Measurements from ENCODE around the gene SERPINA1. TPM values are rescaled to one million over a fixed set of nuclear protein-coding genes. Genes with fewer than 3 reads are reported as not detected.

SERPINA1 gene
- total RNA-seq, 1 experiment from 2014 or later = not detected

GRCh38 chr14:94365624-94366023 is 22.8 kb downstream of the SERPINA1 start:
- Histone ChIP-seq H2AFZ (ENCODE audit: low read length) (no peak overlapping the region), H2BK20ac (ENCODE audit: low read depth, low read length, poor library complexity, severe bottlenecking) (no peak overlapping the region), H3K14ac (ENCODE audit: insufficient read depth, low read length) (no peak overlapping the region), H4K91ac (ENCODE audit: insufficient read length, low read depth, low read length) (no peak overlapping the region), H4K5ac (ENCODE audit: insufficient read length, low read depth, low read length) (no peak overlapping the region), H3K23ac (ENCODE audit: insufficient read length, low read depth, low read length) (no peak overlapping the region), H3K23me2 (ENCODE audit: insufficient read length, low read depth, low read length, poor library complexity, severe bottlenecking) (no peaks in the 10 kb centered on the region), H2AK5ac (ENCODE audit: insufficient read length, low read length) (no peak overlapping the region), H3K56ac (ENCODE audit: insufficient read length, low read depth, low read length) (no peak overlapping the region), H3K4ac (ENCODE audit: low read depth, low read length) (no peak overlapping the region), H3K79me2 (ENCODE audit: insufficient read depth, low read length) (no peaks in the 10 kb centered on the region), H2BK15ac (ENCODE audit: low read depth, low read length) (no peak overlapping the region), H3K9me3 (ENCODE audit: control insufficient read depth, low read depth, low read length) (no peaks in the 10 kb centered on the region), H3K79me1 (ENCODE audit: insufficient read depth, low read depth, low read length, poor library complexity, severe bottlenecking) (no peaks in the 10 kb centered on the region), H3K4me2 (ENCODE audit: insufficient read depth, insufficient read length, low read length) (no peak overlapping the region), H2BK120ac (ENCODE audit: low read depth, low read length, poor library complexity, severe bottlenecking) (no peak overlapping the region), H3K4me1 (ENCODE audit: insufficient read depth, low read length) (no peaks in the 10 kb centered on the region), H3T11ph (ENCODE audit: low read length) (no peak overlapping the region), H2BK12ac (ENCODE audit: insufficient read length, low read depth, low read length) (no peak overlapping the region), H4K20me1 (ENCODE audit: control insufficient read depth, insufficient read depth, insufficient read length) (no peaks in the 10 kb centered on the region), H3K27ac (ENCODE audit: insufficient read length, low read depth, low read length) (no peak overlapping the region), H3K18ac (ENCODE audit: insufficient read length, low read depth, low read length) (no peak overlapping the region), H2BK5ac (ENCODE audit: insufficient read length, low read length) (no peak overlapping the region), H3K9ac (ENCODE audit: extremely low read depth, insufficient read length, low read length) (no peak overlapping the region), H4K8ac (replicated peaks; ENCODE audit: insufficient read length, low read depth, low read length) (no peak overlapping the region), H3K27me3 (ENCODE audit: insufficient read depth, low read length) (no peaks in the 10 kb centered on the region)
- no peak overlapping the region for H3K27ac Mint-ChIP-seq
- no CpG with 5 or more reads among the region's 3 CpGs for WGBS (ENCODE audit: extremely low coverage, insufficient read length, low lambda C conversion rate)
- no peak for DNase-seq
- no peaks in the 10 kb centered on the region for H3K36me3 Mint-ChIP-seq (ENCODE audit: insufficient read depth in 1 of 3, low read depth in 3 of 3)
- H3K27me3 Mint-ChIP-seq (ENCODE audit: low read depth) = no peaks in the 10 kb centered on the region; the same call in 1 of the 2 replicates
- H3K4me3 Mint-ChIP-seq = no peak overlapping the region
- peaks cover 5 to 10% of the 10 kb centered on the region in 2 experiments; a peak in 2 of 4 replicates for H3K4me1 Mint-ChIP-seq
- TF ChIP-seq, protein P1, sequence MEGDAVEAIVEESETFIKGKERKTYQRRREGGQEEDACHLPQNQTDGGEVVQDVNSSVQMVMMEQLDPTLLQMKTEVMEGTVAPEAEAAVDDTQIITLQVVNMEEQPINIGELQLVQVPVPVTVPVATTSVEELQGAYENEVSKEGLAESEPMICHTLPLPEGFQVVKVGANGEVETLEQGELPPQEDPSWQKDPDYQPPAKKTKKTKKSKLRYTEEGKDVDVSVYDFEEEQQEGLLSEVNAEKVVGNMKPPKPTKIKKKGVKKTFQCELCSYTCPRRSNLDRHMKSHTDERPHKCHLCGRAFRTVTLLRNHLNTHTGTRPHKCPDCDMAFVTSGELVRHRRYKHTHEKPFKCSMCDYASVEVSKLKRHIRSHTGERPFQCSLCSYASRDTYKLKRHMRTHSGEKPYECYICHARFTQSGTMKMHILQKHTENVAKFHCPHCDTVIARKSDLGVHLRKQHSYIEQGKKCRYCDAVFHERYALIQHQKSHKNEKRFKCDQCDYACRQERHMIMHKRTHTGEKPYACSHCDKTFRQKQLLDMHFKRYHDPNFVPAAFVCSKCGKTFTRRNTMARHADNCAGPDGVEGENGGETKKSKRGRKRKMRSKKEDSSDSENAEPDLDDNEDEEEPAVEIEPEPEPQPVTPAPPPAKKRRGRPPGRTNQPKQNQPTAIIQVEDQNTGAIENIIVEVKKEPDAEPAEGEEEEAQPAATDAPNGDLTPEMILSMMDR (conservative IDR thresholded peaks at IDR 0.05) = no peak
- no peaks in the 10 kb centered on the region; a peak in 1 of 5 replicates for H3K9me3 Mint-ChIP-seq

Measured in H9 (cell line).